Neural cell (in vitro differentiated cells): ENCODE measurements around the gene GGT5.

ENCODE experiments used
- CTCF ChIP-seq: fragments of 450-650 bp; IDR thresholded peaks from 2 replicates; pipeline ENCODE4 v1.5.1; 2014; ENCODE audit warnings: antibody characterized with exemption, mild to moderate bottlenecking, moderate library complexity; ENCODE audit not compliant: poor library complexity, severe bottlenecking
- POLR2AphosphoS5 ChIP-seq: IDR thresholded peaks from 2 replicates; pipeline ENCODE4 v1.6.1; 2012
- TAF1 ChIP-seq: IDR thresholded peaks from 2 replicates; pipeline ENCODE4 v1.6.1; 2012; ENCODE audit warnings: low read depth

GRCh38 chr22:24178021-24178431 is 66.9 kb downstream of the GGT5 start:
- TF ChIP-seq CTCF (no peak), POLR2AphosphoS5 (no peak), TAF1 (no peak)
